HepG2 (cell line): ENCODE results near the gene RIPK1. TPM values are rescaled to one million over a fixed set of nuclear protein-coding genes. Genes with fewer than 3 reads are reported as not detected.
A peak's percentile ranks its signal among the peaks of the same experiment; 100 is the strongest.

Experiments
- AKNA ChIP-seq: sonication (generic); formaldehyde crosslinking; IDR thresholded peaks from 2 replicates; pipeline ENCODE4 v1.4.0; 2020; ENCODE audit warnings: missing genetic modification reagents, borderline replicate concordance
- ATF6 ChIP-seq: sonication (generic); formaldehyde crosslinking; conservative IDR thresholded peaks from 2 replicates; pipeline ENCODE4 v1.4.0; 2020; ENCODE audit warnings: missing genetic modification reagents
- GATA4 ChIP-seq: sonication (generic); IDR thresholded peaks from 2 replicates; pipeline ENCODE4 v1.6.1; 2016; ENCODE audit warnings: antibody characterized with exemption, low read depth, borderline replicate concordance
- MYNN ChIP-seq: sonication (generic); formaldehyde crosslinking; IDR thresholded peaks from 2 replicates; pipeline ENCODE4 v1.4.0; 2020; ENCODE audit warnings: mild to moderate bottlenecking, low read depth, missing genetic modification reagents
- NR2F1 ChIP-seq, 2 experiments: fragments of 450-650 bp in 1 of 2; formaldehyde crosslinking in 1 of 2; IDR thresholded peaks; 2 replicates each; pipeline versions ENCODE4 v1.5.0 to v1.6.1; 2016 to 2020; ENCODE audit warnings: mild to moderate bottlenecking in 1 of 2, missing compliant biosample characterization in 1 of 2, missing genetic modification reagents in 1 of 2, moderate library complexity in 1 of 2
- ONECUT2 ChIP-seq: sonication (generic); formaldehyde crosslinking; IDR thresholded peaks from 2 replicates; pipeline ENCODE4 v1.4.0; 2020; ENCODE audit warnings: missing genetic modification reagents
- PAXIP1 ChIP-seq: sonication (generic); formaldehyde crosslinking; conservative IDR thresholded peaks from 2 replicates; pipeline ENCODE4 v1.4.0; 2020; ENCODE audit warnings: mild to moderate bottlenecking, missing genetic modification reagents, moderate library complexity
- SIX1 ChIP-seq: sonication (generic); formaldehyde crosslinking; IDR thresholded peaks from 2 replicates; pipeline ENCODE4 v1.4.0; 2020; ENCODE audit warnings: missing genetic modification reagents, borderline replicate concordance
- SMAD9 ChIP-seq: sonication (generic); formaldehyde crosslinking; IDR thresholded peaks from 2 replicates; pipeline ENCODE4 v1.5.1; 2020; ENCODE audit warnings: mild to moderate bottlenecking, missing genetic modification reagents
- TBX3 ChIP-seq: fragments of 450-650 bp; IDR thresholded peaks from 2 replicates; pipeline ENCODE4 v1.6.1; 2017; ENCODE audit warnings: antibody characterized with exemption, mild to moderate bottlenecking, inconsistent platforms, borderline replicate concordance
- TIGD3 ChIP-seq: sonication (generic); formaldehyde crosslinking; IDR thresholded peaks from 2 replicates; pipeline ENCODE4 v1.5.1; 2020; ENCODE audit warnings: mild to moderate bottlenecking, missing genetic modification reagents, borderline replicate concordance
- ZNF30 ChIP-seq: sonication (generic); formaldehyde crosslinking; IDR thresholded peaks from 2 replicates; pipeline ENCODE4 v1.5.0; 2020; ENCODE audit warnings: mild to moderate bottlenecking, missing genetic modification reagents
- ZNF451 ChIP-seq: sonication (generic); formaldehyde crosslinking; IDR thresholded peaks from 2 replicates; pipeline ENCODE4 v1.5.0; 2020; ENCODE audit warnings: mild to moderate bottlenecking, missing genetic modification reagents
- ZNF781 ChIP-seq: sonication (generic); formaldehyde crosslinking; IDR thresholded peaks from 2 replicates; pipeline ENCODE4 v1.5.1; 2020; ENCODE audit warnings: borderline replicate concordance, mild to moderate bottlenecking, missing genetic modification reagents; ENCODE audit errors: not compliant biosample characterization
- polyA plus RNA-seq, 8 experiments: library from polyadenylated mRNA; depleted of rRNA in 3 of 8; stranded (reverse) in 7 of 8; unstranded in 1 of 8; fragments of >200 nt; fragmentation: Illumina TruSeq in 4 of 8; extraction: Trizol in 4 of 8; gene quantifications; 2 replicates each; pipeline versions ENCODE4 v1.2.1 to v1.2.3, GENCODE V29; 2011 to 2016; ENCODE audit warnings: low read depth in 4 of 8, missing spikeins in 1 of 8, mixed read lengths in 1 of 8; ENCODE audit not compliant: insufficient read depth in 1 of 8
- total RNA-seq, 5 experiments: library from RNA; depleted of rRNA; stranded (reverse); fragments of >200 nt; fragmentation: Illumina TruSeq; extraction: Trizol; gene quantifications; 2 replicates each; pipeline ENCODE4 v1.2.3, GENCODE V29; 2016; ENCODE audit warnings: low read depth in 1 of 5

Gene RIPK1
- total and polyA plus RNA-seq, 2 of the 13 experiments (the other 11 are each of a cell fraction or from before 2014, with no cell fraction given) = 9.0 to 10.3 TPM

GRCh38 chr6:3068329-3069214, at the start of gene RIPK1 (continued):
- no peak; the same call in 1 of the 2 replicates for TF ChIP-seq SIX1 (CRISPR knock-in tag)
- TF ChIP-seq ZNF451 (CRISPR knock-in tag) = peak; percentile 37; the same call in 1 of the 2 replicates
- TF ChIP-seq SMAD9 (CRISPR knock-in tag) = peak; percentile 69; the same call in 1 of the 2 replicates
- TF ChIP-seq TIGD3 (CRISPR knock-in tag) = no peak; the same call in 1 of the 2 replicates
- TF ChIP-seq TBX3 = no peak
- TF ChIP-seq ZNF781 (CRISPR knock-in tag) = peak; percentile 90
- TF ChIP-seq ZNF30 (CRISPR knock-in tag) = no peak
- TF ChIP-seq NR2F1 (CRISPR knock-in tag; IDR thresholded peaks at IDR 0.05) = no peak
- peak; percentile 48; the same call in 1 of the 2 replicates for TF ChIP-seq ONECUT2 (CRISPR knock-in tag)
- TF ChIP-seq ATF6 (CRISPR knock-in tag) = peak; percentile 53; the same call in 1 of the 2 replicates
- TF ChIP-seq MYNN = no peak; the same call in 1 of the 2 replicates
- peak; percentile 75; the same call in 1 of the 2 replicates for TF ChIP-seq GATA4
- TF ChIP-seq PAXIP1 (CRISPR knock-in tag) = peak; percentile 73
- no peak for TF ChIP-seq AKNA (CRISPR knock-in tag)
